Smooth muscle cell (in vitro differentiated cells): ENCODE results near the gene GALNT2. TPM values are rescaled to one million over a fixed set of nuclear protein-coding genes. Genes with fewer than 3 reads are reported as not detected.

ENCODE experiments used
- DNase-seq: peaks from one replicate; lab custom pipeline; 2025; ENCODE audit not compliant: unreplicated experiment; lab: John Stamatoyannopoulos, UW
- H2AFZ ChIP-seq: fragments of 200-600 bp; sonication (generic); 2 replicates; pipeline ENCODE4 v1.6.0; 2016; ENCODE audit warnings: antibody characterized with exemption, low read depth, mild to moderate bottlenecking
- H3F3A ChIP-seq: fragments of 200-600 bp; sonication (generic); 2 replicates; pipeline ENCODE4 v1.6.0; 2017; ENCODE audit warnings: antibody characterized with exemption, low read depth
- H3K27ac ChIP-seq: fragments of 200-600 bp; sonication (generic); 2 replicates; pipeline ENCODE4 v1.5.1; 2016; ENCODE audit warnings: low read depth, mild to moderate bottlenecking
- H3K27me3 ChIP-seq: fragments of 200-600 bp; sonication (generic); 2 replicates; pipeline ENCODE4 v1.6.1; 2016; ENCODE audit warnings: low read depth, mild to moderate bottlenecking
- H3K36me3 ChIP-seq: fragments of 200-600 bp; sonication (generic); 2 replicates; pipeline ENCODE4 v1.5.1; 2016; ENCODE audit warnings: low read depth
- H3K4me1 ChIP-seq: fragments of 200-600 bp; sonication (generic); 2 replicates; pipeline ENCODE4 v1.5.1; 2016; ENCODE audit warnings: low read depth
- H3K4me2 ChIP-seq: fragments of 200-600 bp; sonication (generic); 2 replicates; pipeline ENCODE4 v1.6.0; 2016; ENCODE audit warnings: mild to moderate bottlenecking
- H3K4me3 ChIP-seq: fragments of 200-600 bp; sonication (generic); 2 replicates; pipeline ENCODE4 v1.5.1; 2016; ENCODE audit warnings: mild to moderate bottlenecking
- H3K79me2 ChIP-seq: fragments of 200-600 bp; sonication (generic); 2 replicates; pipeline ENCODE4 v1.6.0; 2016; ENCODE audit warnings: low read depth, mild to moderate bottlenecking
- H3K9ac ChIP-seq: fragments of 200-600 bp; sonication (generic); 2 replicates; pipeline ENCODE4 v1.6.0; 2016; ENCODE audit warnings: low read depth
- H3K9me3 ChIP-seq: fragments of 200-600 bp; sonication (generic); replicated peaks from 2 replicates; pipeline ENCODE4 v1.5.1; 2016; ENCODE audit warnings: low read depth
- H4K20me1 ChIP-seq: fragments of 200-600 bp; sonication (generic); 2 replicates; pipeline ENCODE4 v1.6.0; 2016; ENCODE audit warnings: low read depth
- WGBS: methylation state at CpG from one replicate; pipeline ENCODE4 v1.1.7; 2016; ENCODE audit warnings: low lambda C conversion rate; 5-methylcytosine and 5-hydroxymethylcytosine counted together
- polyA plus RNA-seq: library from polyadenylated mRNA; unstranded; fragments of >200 nt; fragmentation: Nextera tagmentation; extraction: Ambion mirVana; gene quantifications from 2 replicates; pipeline ENCODE4 v1.2.1, GENCODE V29; 2016
- total RNA-seq: library from RNA; depleted of rRNA; stranded (reverse); fragments of >200 nt; gene quantifications from 2 replicates; pipeline ENCODE4 v1.2.3, GENCODE V29; 2014
- TF ChIP-seq, protein P1 (sequence below): fragments of 200-600 bp; sonication (generic); IDR thresholded peaks from 2 replicates; pipeline ENCODE4 v1.5.1; 2017; ENCODE audit warnings: borderline replicate concordance, mild to moderate bottlenecking, antibody characterized with exemption; ENCODE audit not compliant: insufficient read depth, poor library complexity, severe bottlenecking

GALNT2 gene
- total and polyA plus RNA-seq, 2 experiments from 2014 or later = 76.4 to 152 TPM

DNA sequence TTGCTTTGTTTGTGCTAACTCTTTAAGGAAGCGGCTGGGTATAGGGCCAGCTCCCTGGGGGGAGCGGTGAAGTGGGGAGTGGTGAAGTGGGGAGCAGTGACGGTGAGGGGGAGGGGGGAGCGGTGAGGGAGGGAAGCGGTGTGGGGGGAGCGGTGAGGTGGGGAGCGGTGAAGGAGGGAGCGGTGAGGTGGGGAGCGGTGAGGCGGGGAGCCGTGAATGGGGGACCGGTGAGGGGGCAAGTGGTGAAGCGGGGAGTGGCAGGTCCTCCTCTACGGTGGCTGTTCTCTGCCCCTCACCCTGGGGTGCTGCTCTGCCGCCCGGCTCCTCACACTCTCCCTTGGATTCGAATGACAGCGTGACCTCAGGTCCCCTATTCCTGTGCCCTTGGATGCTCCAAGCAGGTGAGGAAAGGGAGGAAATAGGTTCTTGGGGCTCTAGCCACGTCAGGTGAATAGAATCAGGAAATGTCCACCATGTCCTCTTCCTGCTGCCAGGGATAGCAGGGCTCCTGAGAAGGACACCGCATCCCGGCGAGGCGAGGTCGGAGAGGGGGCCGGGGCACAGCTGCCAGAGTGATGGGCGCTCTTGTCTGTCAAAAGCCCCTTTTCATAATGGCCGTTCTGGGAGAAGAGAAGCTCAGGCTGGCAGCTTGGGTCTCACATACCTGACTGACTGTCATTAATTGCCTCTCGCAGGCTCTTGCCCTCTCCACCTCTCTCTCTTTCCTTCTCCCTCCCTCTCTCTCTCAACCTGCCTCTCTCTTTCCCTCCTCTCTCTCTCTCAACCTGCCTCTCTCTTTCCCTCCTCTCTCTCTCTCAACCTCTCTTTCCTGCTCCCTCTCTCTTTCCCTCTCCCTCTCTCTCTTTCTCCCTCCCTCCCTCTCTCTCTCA lies 224.9 kb downstream of the GALNT2 start:
- 14% methylated on average over 15 of the region's 28 CpGs for WGBS
- no peak for DNase-seq
- no peaks in the 10 kb centered on the region for H3K4me1 ChIP-seq

DNA sequence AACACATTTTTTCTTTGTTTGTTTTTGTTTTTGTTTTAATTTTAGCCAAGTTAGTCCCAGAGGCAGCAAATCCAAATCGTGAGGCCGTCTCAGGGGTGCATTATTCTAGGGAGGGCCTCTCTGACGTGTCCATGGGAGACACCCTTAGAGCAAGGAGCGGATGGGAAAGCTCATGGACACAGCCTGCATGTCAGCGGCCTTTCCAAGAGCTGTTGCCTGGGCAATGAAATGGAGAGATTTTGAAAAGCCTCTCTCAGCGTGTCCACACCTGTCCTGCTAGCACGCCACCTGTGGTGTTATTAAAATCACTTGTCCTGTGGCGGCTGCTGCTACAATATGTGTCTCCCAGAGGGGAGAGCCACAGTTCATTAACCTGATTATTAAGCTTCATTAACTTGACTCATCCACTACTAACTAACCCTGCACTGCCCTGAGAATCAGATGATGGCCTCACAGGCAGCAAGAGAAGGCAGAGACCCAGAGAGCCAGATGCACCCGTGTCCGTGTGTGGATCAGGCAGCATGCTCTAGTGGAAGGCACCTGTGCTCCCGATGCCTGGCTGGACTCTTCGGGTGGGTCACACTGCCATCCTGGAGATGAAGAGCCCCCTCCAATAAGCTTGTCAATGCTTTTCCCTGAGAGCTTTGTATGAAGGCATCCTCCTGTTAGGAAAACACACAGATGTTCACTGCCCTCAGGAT lies 225.8 kb downstream of the GALNT2 start:
- H3K4me3 ChIP-seq = no peak overlapping the region
- peaks cover 56% of the 10 kb centered on the region for H3K27me3 ChIP-seq
- H3K79me2 ChIP-seq = no peaks in the 10 kb centered on the region
- WGBS = 50% methylated on average over 12 of the region's 12 CpGs
- no peaks in the 10 kb centered on the region for H3K36me3 ChIP-seq
- TF ChIP-seq, protein P1, sequence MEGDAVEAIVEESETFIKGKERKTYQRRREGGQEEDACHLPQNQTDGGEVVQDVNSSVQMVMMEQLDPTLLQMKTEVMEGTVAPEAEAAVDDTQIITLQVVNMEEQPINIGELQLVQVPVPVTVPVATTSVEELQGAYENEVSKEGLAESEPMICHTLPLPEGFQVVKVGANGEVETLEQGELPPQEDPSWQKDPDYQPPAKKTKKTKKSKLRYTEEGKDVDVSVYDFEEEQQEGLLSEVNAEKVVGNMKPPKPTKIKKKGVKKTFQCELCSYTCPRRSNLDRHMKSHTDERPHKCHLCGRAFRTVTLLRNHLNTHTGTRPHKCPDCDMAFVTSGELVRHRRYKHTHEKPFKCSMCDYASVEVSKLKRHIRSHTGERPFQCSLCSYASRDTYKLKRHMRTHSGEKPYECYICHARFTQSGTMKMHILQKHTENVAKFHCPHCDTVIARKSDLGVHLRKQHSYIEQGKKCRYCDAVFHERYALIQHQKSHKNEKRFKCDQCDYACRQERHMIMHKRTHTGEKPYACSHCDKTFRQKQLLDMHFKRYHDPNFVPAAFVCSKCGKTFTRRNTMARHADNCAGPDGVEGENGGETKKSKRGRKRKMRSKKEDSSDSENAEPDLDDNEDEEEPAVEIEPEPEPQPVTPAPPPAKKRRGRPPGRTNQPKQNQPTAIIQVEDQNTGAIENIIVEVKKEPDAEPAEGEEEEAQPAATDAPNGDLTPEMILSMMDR = no peak
- no peaks in the 10 kb centered on the region for H3F3A ChIP-seq
- no peaks in the 10 kb centered on the region for H3K9me3 ChIP-seq
- no peak overlapping the region for H3K4me2 ChIP-seq
- no peak overlapping the region for H3K9ac ChIP-seq
- no peaks in the 10 kb centered on the region for H4K20me1 ChIP-seq
- no peak overlapping the region for H2AFZ ChIP-seq
- H3K27ac ChIP-seq = no peak overlapping the region
- DNase-seq = no peak
- H3K4me1 ChIP-seq = no peaks in the 10 kb centered on the region

More for the DNA sequence above, 224.9 kb downstream of the GALNT2 start:
- H3K36me3 ChIP-seq = no peaks in the 10 kb centered on the region
- no peaks in the 10 kb centered on the region for H3K9me3 ChIP-seq
- TF ChIP-seq, protein P1 = no peak
- H2AFZ ChIP-seq = no peak overlapping the region
- no peak overlapping the region for H3K4me3 ChIP-seq
- peaks cover 56% of the 10 kb centered on the region for H3K27me3 ChIP-seq
- H3K4me2 ChIP-seq = no peak overlapping the region
- H3K79me2 ChIP-seq = no peaks in the 10 kb centered on the region
- H3F3A ChIP-seq = no peaks in the 10 kb centered on the region
- H3K27ac ChIP-seq = no peak overlapping the region
- no peak overlapping the region for H3K9ac ChIP-seq
- H4K20me1 ChIP-seq = no peaks in the 10 kb centered on the region

DNA sequence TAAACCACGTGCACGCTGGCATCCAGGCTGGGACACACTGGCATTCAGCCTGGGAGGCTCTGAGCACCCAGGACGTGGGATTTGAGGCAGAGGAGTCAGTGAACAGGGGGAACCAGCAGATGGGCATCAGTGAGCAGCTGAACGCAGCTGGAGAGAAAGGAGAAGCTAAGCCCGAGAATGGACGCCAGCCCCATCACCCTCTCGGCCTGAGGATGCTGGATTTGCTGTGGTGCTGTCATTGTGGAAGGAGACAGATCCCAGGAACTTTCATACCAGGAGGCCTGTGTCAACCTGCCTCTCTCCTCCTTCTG lies 226.3 kb downstream of the GALNT2 start:
- no peak for DNase-seq
- H3K27ac ChIP-seq = no peak overlapping the region
- H2AFZ ChIP-seq = no peak overlapping the region
- no peaks in the 10 kb centered on the region for H3K4me1 ChIP-seq
- H3K36me3 ChIP-seq = no peaks in the 10 kb centered on the region
- no peak overlapping the region for H3K9ac ChIP-seq
- H3K4me3 ChIP-seq = no peak overlapping the region
- WGBS = 72% methylated on average over 4 of the region's 7 CpGs
- no peak overlapping the region for H3K4me2 ChIP-seq
- H4K20me1 ChIP-seq = no peaks in the 10 kb centered on the region
- no peaks in the 10 kb centered on the region for H3K79me2 ChIP-seq
- no peaks in the 10 kb centered on the region for H3F3A ChIP-seq
- H3K27me3 ChIP-seq = peaks cover 56% of the 10 kb centered on the region
- TF ChIP-seq, protein P1 = no peak
- H3K9me3 ChIP-seq = no peaks in the 10 kb centered on the region
